ENCODE measurements around the gene ARID1A. TPM values are rescaled to one million over a fixed set of nuclear protein-coding genes. Genes with fewer than 3 reads are reported as not detected.

Gene ARID1A
- total and polyA plus RNA-seq, 9 donors: 27.6 to 102 (median 62.1) TPM

GRCh38 chr1:26693599-26694572 lies 1.9 kb upstream of the ARID1A start:
- Histone ChIP-seq H3K4me3 (peak overlapping the region; percentile 56), H3K4me1 (ENCODE audit: insufficient read depth) (peaks cover 8% of the 10 kb centered on the region), H3K27me3 (no peaks in the 10 kb centered on the region), H3K9me3 (no peaks in the 10 kb centered on the region), H3K27ac (peak overlapping the region; percentile 72 to 93), H3K36me3 (no peaks in the 10 kb centered on the region)
- DNase-seq: peak in 1 of 5 donors; percentile 15
- intact Hi-C loops (cut with DNase I): loop anchor here in 1 of 4 donors (5.0 kb wide), 1 partner anchor 93 kb away; the partner anchor contains the start of gene PIGV
- no peak for TF ChIP-seq CTCF (IDR thresholded peaks at IDR 0.05)
- TF ChIP-seq EP300 (IDR thresholded peaks at IDR 0.05): no peak
- no peak for TF ChIP-seq POLR2A (IDR thresholded peaks at IDR 0.05)
- WGBS, 3 donors: 18 to 21% (median 19%) methylated on average over 7 of the region's 7 CpGs

- no peak for TF ChIP-seq EP300 (IDR thresholded peaks at IDR 0.05)
- no peak for TF ChIP-seq POLR2A (IDR thresholded peaks at IDR 0.05)
- no peak for TF ChIP-seq CTCF (IDR thresholded peaks at IDR 0.05)
- H3K4me1 ChIP-seq (ENCODE audit: insufficient read depth): peaks cover 10% of the 10 kb centered on the region
- no peaks in the 10 kb centered on the region for H3K36me3 ChIP-seq
- 8 to 10% (median 10%) methylated on average over 14 of the region's 14 CpGs for WGBS, 3 donors
- intact Hi-C loops (cut with DNase I): loop anchor here (5.0 kb wide), 1 partner anchor 93 kb away; the partner anchor contains the start of gene PIGV (in 4 of the 4)
- H3K27me3 ChIP-seq: no peaks in the 10 kb centered on the region
- peak overlapping the region; percentile 87 for H3K4me3 ChIP-seq
- H3K27ac ChIP-seq: peak overlapping the region; percentile 93
- DNase-seq: no peak
- H3K9me3 ChIP-seq: no peaks in the 10 kb centered on the region
Measured at GRCh38 chr1:26694638-26695355, 1.0 kb upstream of the ARID1A start.

- Histone ChIP-seq H3K9me3 (no peaks in the 10 kb centered on the region), H3K27ac (peak overlapping the region; percentile 93), H3K4me1 (ENCODE audit: insufficient read depth) (peaks cover 13% of the 10 kb centered on the region), H3K4me3 (peak overlapping the region; percentile 87), H3K36me3 (no peaks in the 10 kb centered on the region), H3K27me3 (no peaks in the 10 kb centered on the region)
- peak in 1 of 5 donors; percentile 68 for DNase-seq
- 0 to 2% (median 1%) methylated on average over 19 to 56 of the region's 72 CpGs for WGBS, 3 donors
- intact Hi-C loops (cut with DNase I): loop anchor here in 3 of 4 donors (5.0 kb wide), 1 partner anchor 91 kb away; the partner anchor contains the start of gene PIGV (in 3 of the 3)
- TF ChIP-seq POLR2A (IDR thresholded peaks at IDR 0.05) (peak; percentile 7), CTCF (IDR thresholded peaks at IDR 0.05) (no peak)
Measured at GRCh38 chr1:26696119-26696653, 371 bp downstream of the ARID1A start.

Data from ovary (tissue), 9 donors.